Mesodermal cell (in vitro differentiated cells): ENCODE results near the gene MYO1E.

Source experiments
- H3K27ac ChIP-seq: 2 replicates; pipeline ENCODE4 v1.7.0; 2013; ENCODE audit warnings: mild to moderate bottlenecking, low read depth, low read length, moderate library complexity; ENCODE audit not compliant: severe bottlenecking
- H3K36me3 ChIP-seq: 2 replicates; pipeline ENCODE4 v1.7.1; 2013; ENCODE audit warnings: mild to moderate bottlenecking, low read length, moderate library complexity; ENCODE audit not compliant: control insufficient read depth, insufficient read depth
- H3K4me1 ChIP-seq: one replicate; pipeline ENCODE4 v1.7.1; 2013; ENCODE audit warnings: mild to moderate bottlenecking, low read length; ENCODE audit not compliant: insufficient read depth, control insufficient read depth, poor library complexity, severe bottlenecking
- H3K4me3 ChIP-seq: 2 replicates; pipeline ENCODE4 v1.7.0; 2013; ENCODE audit warnings: low read length, control low read depth, mild to moderate bottlenecking; ENCODE audit not compliant: insufficient read depth, poor library complexity, severe bottlenecking; ENCODE audit errors: extremely low read depth
- H3K9me3 ChIP-seq: 2 replicates; pipeline ENCODE4 v1.7.1; 2013; ENCODE audit warnings: mild to moderate bottlenecking, low read length, moderate library complexity; ENCODE audit not compliant: control insufficient read depth
- WGBS, 2 experiments: methylation state at CpG; one replicate each; pipeline ENCODE4 v1.1.5; 2013; ENCODE audit warnings: missing lambda C conversion rate in 2 of 2; ENCODE audit not compliant: insufficient coverage in 2 of 2; 5-methylcytosine and 5-hydroxymethylcytosine counted together

The MYO1E gene

GRCh38 chr15:59304034-59304795 is 68.5 kb downstream of the MYO1E start:
- Histone ChIP-seq H3K4me3 (no peak overlapping the region), H3K27ac (no peak overlapping the region), H3K4me1 (peaks cover 23% of the 10 kb centered on the region), H3K36me3 (peaks cover 2% of the 10 kb centered on the region), H3K9me3 (no peaks in the 10 kb centered on the region)
- 90 to 95% methylated on average over 8 of the region's 15 CpGs for WGBS, 2 experiments

DNA sequence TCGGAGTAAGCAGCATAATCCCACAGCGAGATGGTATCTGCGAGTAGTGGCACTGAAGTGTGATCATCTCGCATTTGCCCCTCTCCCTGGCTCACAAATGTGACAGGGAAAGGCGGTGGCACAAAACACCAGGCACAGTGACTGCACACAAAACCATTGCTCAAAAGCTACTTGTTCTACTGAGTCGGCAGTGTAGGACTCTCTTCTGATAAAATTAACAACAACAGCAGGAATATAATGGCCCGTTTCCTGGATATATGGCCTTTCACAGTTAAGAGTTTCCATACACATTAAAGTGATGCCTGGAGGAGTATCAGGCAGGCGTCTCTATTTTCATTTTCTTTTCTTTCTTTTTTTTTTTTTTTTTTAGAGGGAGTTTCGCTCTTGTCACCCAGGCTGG is 69.0 kb downstream of the MYO1E start:
- Histone ChIP-seq H3K4me1 (peaks cover 26% of the 10 kb centered on the region), H3K36me3 (peaks cover 2% of the 10 kb centered on the region), H3K9me3 (no peaks in the 10 kb centered on the region), H3K27ac (no peak overlapping the region), H3K4me3 (no peak overlapping the region)
- 94 to 96% methylated on average over 5 to 6 of the region's 9 CpGs for WGBS, 2 experiments

DNA sequence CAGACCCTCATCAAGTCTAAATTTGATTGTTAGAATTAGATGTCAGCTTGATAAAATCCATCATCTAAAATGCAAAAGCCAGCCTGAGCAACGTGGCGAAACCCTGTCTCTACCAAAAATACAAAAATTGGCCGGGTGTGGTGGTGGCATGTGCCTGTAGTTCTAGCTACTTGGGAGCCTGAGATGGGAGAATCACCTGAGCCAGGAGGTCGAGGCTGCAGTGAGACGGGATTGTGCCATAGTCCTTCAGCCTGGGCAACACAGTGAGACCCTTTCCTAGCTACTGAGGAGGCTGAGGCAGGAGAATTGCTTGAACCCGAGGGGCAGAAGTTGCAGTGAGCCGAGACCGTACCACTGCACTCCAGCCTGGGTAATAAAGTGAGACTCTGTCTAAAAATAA is 69.5 kb downstream of the MYO1E start:
- Histone ChIP-seq H3K36me3 (peaks cover 2% of the 10 kb centered on the region), H3K27ac (no peak overlapping the region), H3K9me3 (no peaks in the 10 kb centered on the region), H3K4me3 (no peak overlapping the region), H3K4me1 (peaks cover 26% of the 10 kb centered on the region)
- 86 to 93% methylated on average over 3 to 5 of the region's 8 CpGs for WGBS, 2 experiments

DNA sequence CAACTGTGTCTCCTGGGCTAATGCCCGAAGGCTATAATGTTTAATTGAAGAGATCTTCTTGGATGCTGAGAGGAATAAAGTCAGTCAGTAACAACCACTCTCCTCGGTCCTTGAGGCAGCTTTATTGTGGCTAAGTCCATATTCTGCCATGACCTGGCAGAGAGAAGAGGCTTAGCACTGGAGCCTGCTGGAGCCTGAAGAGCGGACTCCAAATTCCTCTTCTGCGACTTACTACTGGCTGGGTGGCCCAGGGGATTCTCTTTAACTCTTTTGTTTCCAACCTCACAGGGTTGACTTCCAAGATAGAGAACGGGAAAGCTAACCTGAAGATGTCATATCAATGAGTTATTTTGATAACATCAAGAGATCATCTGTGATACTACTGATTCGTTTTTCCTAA is 71.1 kb downstream of the MYO1E start:
- Histone ChIP-seq H3K4me3 (no peak overlapping the region), H3K9me3 (no peaks in the 10 kb centered on the region), H3K36me3 (no peaks in the 10 kb centered on the region), H3K4me1 (peaks cover 28% of the 10 kb centered on the region), H3K27ac (no peak overlapping the region)
- WGBS, 2 experiments = 76 to 89% methylated on average over 3 to 4 of the region's 6 CpGs

- WGBS, 2 experiments = 93 to 100% methylated on average over 3 to 4 of the region's 6 CpGs
- no peaks in the 10 kb centered on the region for H3K9me3 ChIP-seq
- H3K36me3 ChIP-seq = no peaks in the 10 kb centered on the region
- no peak overlapping the region for H3K27ac ChIP-seq
- H3K4me3 ChIP-seq = no peak overlapping the region
- peaks cover 37% of the 10 kb centered on the region for H3K4me1 ChIP-seq
Observed at GRCh38 chr15:59300618-59301139, 72.0 kb downstream of the MYO1E start.

- 85 to 90% methylated on average over 2 to 6 of the region's 9 CpGs for WGBS, 2 experiments
- Histone ChIP-seq H3K36me3 (no peaks in the 10 kb centered on the region), H3K4me1 (peaks cover 42% of the 10 kb centered on the region), H3K27ac (no peak overlapping the region), H3K4me3 (no peak overlapping the region), H3K9me3 (no peaks in the 10 kb centered on the region)
Observed at GRCh38 chr15:59299929-59300617, 72.6 kb downstream of the MYO1E start.

DNA sequence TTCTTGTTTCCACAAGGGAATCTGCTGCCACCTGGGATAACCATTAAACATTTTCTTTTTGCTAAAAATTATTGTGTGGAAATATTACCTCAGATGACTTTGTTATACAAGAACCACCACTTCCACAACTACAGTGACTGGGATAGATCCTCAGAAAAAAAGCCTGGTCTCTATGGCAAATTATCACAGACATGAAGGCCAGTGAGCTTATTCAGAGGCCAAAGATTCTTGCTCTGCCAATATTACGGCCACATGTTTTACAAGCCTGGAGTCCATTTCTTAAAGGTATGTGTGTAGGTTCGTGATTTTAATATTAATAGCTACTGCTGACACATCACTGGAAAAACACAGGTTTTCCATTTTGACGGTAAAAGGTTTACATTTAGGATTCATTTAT is 73.8 kb downstream of the MYO1E start:
- no peaks in the 10 kb centered on the region for H3K9me3 ChIP-seq
- H3K4me1 ChIP-seq = peaks cover 46% of the 10 kb centered on the region
- H3K4me3 ChIP-seq = no peak overlapping the region
- H3K27ac ChIP-seq = no peak overlapping the region
- H3K36me3 ChIP-seq = no peaks in the 10 kb centered on the region
- WGBS, 2 experiments = 84% methylated on average over 2 of the region's 3 CpGs; no CpG with 5 or more reads in 1 of the 2 experiments

GRCh38 chr15:59298225-59298853 is 74.3 kb downstream of the MYO1E start:
- no peaks in the 10 kb centered on the region for H3K9me3 ChIP-seq
- H3K4me1 ChIP-seq = peaks cover 46% of the 10 kb centered on the region
- no peaks in the 10 kb centered on the region for H3K36me3 ChIP-seq
- no peak overlapping the region for H3K27ac ChIP-seq
- H3K4me3 ChIP-seq = no peak overlapping the region
- 88 to 95% methylated on average over 2 to 5 of the region's 8 CpGs for WGBS, 2 experiments

- no peaks in the 10 kb centered on the region for H3K9me3 ChIP-seq
- H3K27ac ChIP-seq = peak overlapping the region; percentile 90
- 64 to 69% methylated on average over 3 to 6 of the region's 6 CpGs for WGBS, 2 experiments
- H3K4me3 ChIP-seq = no peak overlapping the region
- H3K4me1 ChIP-seq = peaks cover 59% of the 10 kb centered on the region
- no peaks in the 10 kb centered on the region for H3K36me3 ChIP-seq
Observed at GRCh38 chr15:59296181-59296617, 76.5 kb downstream of the MYO1E start.

GRCh38 chr15:59295261-59296001 is 77.2 kb downstream of the MYO1E start:
- H3K9me3 ChIP-seq = no peaks in the 10 kb centered on the region
- peak overlapping the region; percentile 90 for H3K27ac ChIP-seq
- H3K4me3 ChIP-seq = no peak overlapping the region
- 86 to 92% methylated on average over 14 to 15 of the region's 17 CpGs for WGBS, 2 experiments
- no peaks in the 10 kb centered on the region for H3K36me3 ChIP-seq
- H3K4me1 ChIP-seq = peaks cover 60% of the 10 kb centered on the region
